Stimulated activated CD4-positive, alpha-beta T cell treated with anti-CD3 and anti-CD28 coated beads, TNF-alpha, amount 100 ng/mL, for 4 hours (primary cell): Measurements from ENCODE around the gene AGA.

Source experiments
- DNase-seq, 3 experiments: peaks; one replicate each; pipeline ENCODE4 v3.0.0-alpha.2; 2020; ENCODE audit warnings: low read depth in 3 of 3

The AGA gene

DNA sequence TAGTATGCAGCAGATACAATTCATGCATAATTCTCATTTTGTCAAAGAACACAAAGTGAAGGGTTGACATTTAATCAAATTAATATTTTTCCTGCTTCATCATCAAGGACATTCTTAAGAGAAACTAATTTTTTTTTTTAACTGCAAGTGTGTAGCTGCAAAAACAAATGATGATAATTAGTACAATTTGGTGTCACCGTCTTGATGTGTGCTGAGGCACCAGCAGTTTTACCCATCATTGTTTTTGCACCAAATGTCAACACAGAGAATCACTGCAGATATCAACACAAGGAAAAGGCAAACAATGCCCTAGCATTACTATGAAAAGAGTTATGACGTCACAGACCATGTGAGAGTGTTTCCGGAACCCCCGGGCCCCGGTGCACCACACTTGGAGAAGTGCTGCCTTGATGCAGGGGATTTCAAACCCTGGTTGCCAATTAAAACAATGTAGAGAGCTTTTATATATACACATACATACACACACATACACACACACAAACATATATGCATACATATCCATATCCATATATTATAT, 55.9 kb downstream of the AGA start:
- DNase-seq: no peak

GRCh38 chr4:177385576-177386277, 56.5 kb downstream of the AGA start:
- DNase-seq: no peak

GRCh38 chr4:177384856-177385397, 57.3 kb downstream of the AGA start:
- no peak for DNase-seq

GRCh38 chr4:177381762-177382310, 60.4 kb downstream of the AGA start:
- DNase-seq: no peak
